ENCODE results near the gene LGMN.

Gene LGMN

DNA sequence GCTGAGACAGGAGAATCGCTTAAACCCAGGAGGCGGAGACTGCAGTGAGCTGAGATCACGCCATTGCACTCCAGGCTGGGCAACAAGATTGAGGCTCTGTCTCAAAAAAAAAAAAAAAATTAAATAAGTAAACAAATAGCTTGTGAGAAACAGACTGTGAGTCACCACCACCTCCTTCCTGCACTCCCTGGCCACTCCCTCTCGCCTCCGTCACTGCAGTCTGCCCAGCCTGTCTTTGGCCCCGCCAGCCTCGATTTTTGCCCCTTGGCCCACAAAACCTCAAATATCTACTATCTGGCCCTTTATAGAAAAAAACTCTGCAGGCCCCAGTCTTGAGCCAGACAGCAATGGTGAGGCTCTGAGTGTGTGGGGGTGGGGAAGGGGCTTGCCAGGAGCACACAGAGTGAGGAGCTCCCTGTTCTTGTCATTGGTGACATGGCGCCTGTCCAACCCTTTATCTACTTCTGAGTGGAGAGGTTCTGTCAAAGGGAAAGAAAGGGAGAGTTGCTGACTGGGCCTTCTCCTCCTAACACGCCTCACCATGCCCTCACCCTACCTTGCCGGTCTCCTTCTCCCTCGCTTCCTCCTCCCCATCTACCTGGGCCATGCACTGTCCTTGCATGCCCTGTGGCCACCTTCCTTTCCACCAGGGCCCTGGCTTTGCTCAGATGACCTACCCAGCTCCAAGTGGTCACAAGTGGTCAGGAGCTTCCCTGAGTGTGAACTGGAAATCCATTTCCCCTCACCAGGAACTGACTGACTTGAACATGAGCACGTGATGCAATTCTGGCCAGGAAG lies 22.1 kb downstream of the LGMN start:
- DNase-seq (ENCODE audit: low read depth), result no peak

- no peak for DNase-seq (ENCODE audit: low read depth)
Measured at GRCh38 chr14:92724516-92725340, 23.7 kb downstream of the LGMN start.

DNA sequence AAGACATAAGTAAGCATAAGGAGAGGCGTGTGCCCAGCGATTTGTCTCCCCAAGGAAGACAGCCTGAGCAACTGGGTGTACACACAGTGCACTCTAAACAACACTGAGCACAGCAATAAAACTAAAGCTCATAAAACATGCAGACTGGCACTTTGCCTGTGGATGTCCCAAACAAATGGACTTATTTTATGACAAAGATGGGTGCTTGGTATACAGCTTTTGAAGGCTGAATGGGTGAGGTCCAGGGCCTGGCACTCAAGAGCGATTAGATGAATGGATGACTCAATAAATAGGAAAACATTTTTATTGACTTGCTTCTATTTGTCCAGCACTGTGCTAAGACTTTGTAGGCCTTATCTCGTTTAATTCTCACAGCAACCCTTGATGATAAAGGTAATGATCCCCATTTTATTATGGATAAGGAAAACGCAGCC lies 28.5 kb downstream of the LGMN start:
- DNase-seq (ENCODE audit: low read depth), result no peak

GRCh38 chr14:92719421-92719820 lies 29.0 kb downstream of the LGMN start:
- no peak for DNase-seq (ENCODE audit: low read depth)

GRCh38 chr14:92718664-92719063 lies 29.8 kb downstream of the LGMN start:
- DNase-seq (ENCODE audit: low read depth), result no peak

- DNase-seq (ENCODE audit: low read depth), result no peak
Measured at GRCh38 chr14:92717571-92718042, 30.8 kb downstream of the LGMN start.

DNA sequence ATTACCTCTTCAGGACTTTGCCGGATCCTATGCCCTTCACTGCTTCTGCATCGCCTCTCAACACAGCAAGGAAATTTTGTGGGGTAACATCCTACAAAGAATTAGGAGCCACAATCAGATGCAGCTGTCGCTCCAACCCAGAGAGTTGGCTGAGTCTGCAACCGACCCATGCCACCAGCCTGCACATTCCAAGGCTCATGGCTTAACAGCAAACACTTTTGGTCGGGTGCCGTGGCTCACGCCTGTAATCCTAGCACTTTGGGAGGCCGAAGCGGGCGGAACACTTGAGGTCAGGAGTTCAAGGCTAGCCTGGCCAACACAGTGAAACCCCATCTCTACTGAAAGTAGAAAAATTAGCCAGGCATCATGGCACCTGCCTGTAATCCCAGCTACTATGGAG lies 32.3 kb downstream of the LGMN start:
- no peak for DNase-seq (ENCODE audit: low read depth)

DNA sequence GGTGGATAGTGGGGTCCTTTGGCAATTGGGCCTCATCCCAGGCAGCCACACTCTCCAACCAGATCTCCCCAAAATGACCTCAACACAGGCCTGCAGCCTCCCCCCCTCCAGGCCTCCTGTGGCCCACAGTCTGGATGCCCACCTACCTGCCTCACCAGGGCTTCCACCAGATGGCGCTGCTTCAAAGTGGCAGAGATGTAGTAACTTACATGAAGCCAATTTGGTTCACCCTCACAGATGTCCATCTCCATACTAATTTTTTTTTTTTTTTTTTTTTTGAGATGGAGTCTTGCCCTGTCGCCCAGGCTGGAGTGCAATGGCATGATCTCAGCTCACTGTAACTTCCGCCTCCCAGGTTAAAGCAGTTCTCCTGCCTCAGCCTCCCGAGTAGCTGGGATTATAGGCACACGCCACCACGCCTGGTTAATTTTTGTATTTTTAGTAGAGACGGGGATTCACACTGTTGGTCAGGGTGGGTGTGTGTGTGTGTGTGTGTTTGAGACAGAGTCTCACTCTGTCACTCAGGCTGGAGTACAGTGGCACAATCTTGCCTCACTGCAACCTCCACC lies 33.6 kb downstream of the LGMN start:
- peak; percentile 76 for DNase-seq (ENCODE audit: low read depth)

GRCh38 chr14:92712654-92713051 lies 35.8 kb downstream of the LGMN start:
- no peak for DNase-seq (ENCODE audit: low read depth)

- DNase-seq (ENCODE audit: low read depth), result no peak
Measured at GRCh38 chr14:92711976-92712653, 36.3 kb downstream of the LGMN start.

DNA sequence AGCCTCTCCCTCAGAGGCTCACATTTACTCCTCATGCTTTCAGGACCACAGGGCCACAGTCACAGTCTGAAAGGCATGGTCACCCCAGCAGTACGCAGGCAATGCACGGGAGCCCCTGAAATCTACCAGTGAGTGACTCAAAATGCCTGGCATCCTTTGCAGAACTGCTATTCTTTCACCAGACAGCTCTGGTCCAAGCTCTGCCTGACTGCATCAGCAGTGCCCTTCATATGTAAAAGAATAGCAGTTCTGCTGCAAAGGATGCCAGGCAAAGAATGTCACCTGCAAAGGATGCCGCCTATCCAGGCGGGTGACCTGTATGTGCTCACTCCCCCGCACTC lies 38.5 kb downstream of the LGMN start:
- no peak for DNase-seq (ENCODE audit: low read depth)

- DNase-seq (ENCODE audit: low read depth), result no peak
Measured at GRCh38 chr14:92709340-92710000, 39.0 kb downstream of the LGMN start.

- no peak for DNase-seq (ENCODE audit: low read depth)
Measured at GRCh38 chr14:92706386-92706785, 42.0 kb downstream of the LGMN start.

DNA sequence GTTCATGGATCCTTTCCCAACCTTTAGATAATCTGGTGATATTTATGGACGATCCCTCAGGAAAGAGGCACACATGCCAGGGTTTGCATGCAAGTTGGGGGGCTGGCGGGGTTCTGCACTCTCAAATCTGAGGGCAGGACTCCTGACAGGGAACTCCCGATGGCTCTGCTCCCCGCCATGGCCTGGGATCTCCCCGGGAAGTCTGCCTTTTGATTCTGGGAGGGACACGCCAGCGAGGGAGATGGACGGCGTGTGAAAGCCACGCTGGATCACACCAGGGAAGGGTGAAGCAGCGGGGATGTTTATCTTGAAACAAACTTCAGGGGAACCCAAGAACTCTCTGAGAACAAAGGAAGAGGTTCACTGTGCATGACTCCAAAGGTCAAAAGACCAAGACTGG lies 43.6 kb downstream of the LGMN start:
- DNase-seq (ENCODE audit: low read depth), result no peak

DNA sequence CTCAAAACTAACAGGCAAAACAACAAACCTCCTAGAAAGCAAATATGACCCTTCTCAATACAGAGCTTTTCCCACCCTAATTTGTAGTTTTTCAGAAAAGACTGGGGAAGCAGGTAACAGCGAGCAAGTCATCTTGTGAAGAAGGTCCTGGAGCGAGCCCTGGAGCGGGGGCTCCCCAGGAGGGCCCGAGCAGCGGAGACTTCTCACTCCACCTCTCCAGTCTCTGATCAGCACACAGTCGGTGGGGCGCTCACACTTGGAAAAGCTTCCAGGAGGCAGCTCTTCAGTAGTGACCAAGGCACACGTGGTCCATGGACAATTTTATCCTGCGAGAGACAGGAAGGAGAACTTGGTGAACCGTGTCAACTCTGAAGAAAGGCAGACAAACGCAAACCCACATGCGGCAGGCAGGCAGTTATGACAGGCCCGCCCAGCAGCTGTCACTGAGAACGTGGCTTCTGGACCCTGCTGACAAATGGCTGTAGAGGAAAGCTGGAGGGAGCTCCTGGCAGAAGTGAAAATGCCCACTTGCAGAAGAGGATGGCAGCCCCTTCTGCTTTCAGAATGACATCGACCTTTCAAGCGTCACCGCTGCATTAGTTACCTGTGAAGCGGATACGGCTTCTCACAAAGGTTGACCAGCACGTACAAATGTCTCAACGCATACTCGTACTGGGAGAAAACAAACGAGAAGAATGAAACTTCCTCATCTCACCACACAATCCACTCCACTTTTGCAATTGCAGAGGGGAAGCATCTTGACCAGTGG lies 44.2 kb downstream of the LGMN start:
- DNase-seq (ENCODE audit: low read depth), result no peak

- no peak for DNase-seq (ENCODE audit: low read depth)
Measured at GRCh38 chr14:92703516-92703915, 44.9 kb downstream of the LGMN start.

GRCh38 chr14:92702441-92702918 lies 45.9 kb downstream of the LGMN start:
- no peak for DNase-seq (ENCODE audit: low read depth)

DNA sequence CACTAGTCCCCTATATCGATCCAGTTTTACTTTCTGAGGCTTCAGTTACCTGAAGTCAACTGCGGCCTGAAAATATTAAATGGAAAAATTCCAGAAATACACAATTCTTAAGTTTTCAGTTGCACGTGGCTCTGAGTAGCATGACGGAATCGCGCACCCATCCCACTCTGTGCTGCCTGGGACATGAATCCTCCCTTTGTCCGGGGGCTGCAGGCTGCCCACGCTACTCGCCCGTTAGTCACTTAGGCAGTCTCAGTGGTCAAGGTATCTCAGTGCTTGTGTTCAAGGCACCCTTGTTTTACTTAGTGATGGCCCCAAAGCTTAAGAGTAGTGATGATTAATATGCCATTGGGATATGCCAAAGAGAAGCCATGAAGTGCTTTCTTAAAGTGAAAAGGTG lies 46.6 kb downstream of the LGMN start:
- no peak for DNase-seq (ENCODE audit: low read depth)

GRCh38 chr14:92698393-92698792 lies 50.0 kb downstream of the LGMN start:
- no peak for DNase-seq (ENCODE audit: low read depth)

- no peak for DNase-seq (ENCODE audit: low read depth)
Measured at GRCh38 chr14:92696366-92696765, 52.1 kb downstream of the LGMN start.

GRCh38 chr14:92695562-92695961 lies 52.9 kb downstream of the LGMN start:
- DNase-seq (ENCODE audit: low read depth), result no peak

Data from activated gamma-delta T cell treated with anti-CD3 and anti-CD28 coated beads, Interleukin-2, amount 50 U/mL, for 16 hours (primary cell).